WTC11 (cell line): ENCODE measurements around the gene CASP12. TPM values are rescaled to one million over a fixed set of nuclear protein-coding genes. Genes with fewer than 3 reads are reported as not detected.

Experiments
- ATAC-seq: fragments of 200-7000 bp; cut with Tn5 transposase; 2 replicates; pipeline ENCODE4 v1.10.0; 2021; ENCODE audit warnings: mild to moderate bottlenecking, moderate library complexity
- CTCF ChIA-PET: fragments of 300-600 bp; sonication (Branson Sonifier 250); formaldehyde crosslinking; loops from one replicate; lab custom pipeline; 2021; ENCODE audit warnings: antibody characterized with exemption; lab: Charles Lee
- POLR2A ChIA-PET: fragments of 350-600 bp; sonication (Branson Sonifier 250); formaldehyde crosslinking; loops from one replicate; lab custom pipeline; 2021; ENCODE audit warnings: antibody characterized with exemption; lab: Charles Lee
- DNase-seq: peaks from one replicate; pipeline ENCODE4 v3.0.0; 2021; ENCODE audit warnings: low spot score
- H3K27ac Mint-ChIP-seq: 2 replicates; pipeline ENCODE4 v1.8.0; 2021; ENCODE audit warnings: mixed read lengths
- H3K27me3 Mint-ChIP-seq: 2 replicates; pipeline ENCODE4 v1.8.0; 2021; ENCODE audit warnings: low read depth, mild to moderate bottlenecking, moderate library complexity, mixed read lengths
- H3K36me3 Mint-ChIP-seq: 2 replicates; pipeline ENCODE4 v1.8.0; 2021; ENCODE audit warnings: mixed read lengths
- H3K4me1 Mint-ChIP-seq: 2 replicates; pipeline ENCODE4 v1.8.0; 2022; ENCODE audit warnings: mixed read lengths
- H3K4me3 Mint-ChIP-seq: 2 replicates; pipeline ENCODE4 v1.8.0; 2021; ENCODE audit warnings: mild to moderate bottlenecking, moderate library complexity, mixed read lengths
- H3K9me3 Mint-ChIP-seq: 2 replicates; pipeline ENCODE4 v1.8.0; 2021; ENCODE audit warnings: mixed read lengths
- ATF1 ChIP-seq: sonication (generic); formaldehyde crosslinking; IDR thresholded peaks from 2 replicates; pipeline ENCODE4 v1.8.1; 2023; ENCODE audit warnings: mild to moderate bottlenecking, moderate library complexity, missing genetic modification reagents
- ATF2 ChIP-seq: sonication (generic); formaldehyde crosslinking; IDR thresholded peaks from 2 replicates; pipeline ENCODE4 v1.8.1; 2022; ENCODE audit warnings: low read depth, missing genetic modification reagents, borderline replicate concordance
- CTCF ChIP-seq: fragments of 200-600 bp; IDR thresholded peaks from 2 replicates; pipeline ENCODE4 v1.8.0; 2022; ENCODE audit warnings: antibody characterized with exemption
- ELF4 ChIP-seq: sonication (generic); formaldehyde crosslinking; IDR thresholded peaks from 2 replicates; pipeline ENCODE4 v1.8.1; 2022; ENCODE audit warnings: low read depth, mild to moderate bottlenecking, moderate library complexity, missing genetic modification reagents
- ETV6 ChIP-seq: sonication (generic); formaldehyde crosslinking; IDR thresholded peaks from 2 replicates; pipeline ENCODE4 v1.8.1; 2022; ENCODE audit warnings: mild to moderate bottlenecking, missing genetic modification reagents
- FOXK1 ChIP-seq: sonication (generic); formaldehyde crosslinking; IDR thresholded peaks from 2 replicates; pipeline ENCODE4 v1.8.0; 2022; ENCODE audit warnings: mild to moderate bottlenecking, moderate library complexity, missing genetic modification reagents
- FOXP1 ChIP-seq: sonication (generic); formaldehyde crosslinking; IDR thresholded peaks from 2 replicates; pipeline ENCODE4 v1.8.0; 2022; ENCODE audit warnings: missing genetic modification reagents, mild to moderate bottlenecking, moderate library complexity, borderline replicate concordance
- GRHL2 ChIP-seq: fragments of 250-450 bp; sonication (Bioruptor Pico); IDR thresholded peaks from 2 replicates; pipeline ENCODE4 v1.8.0; 2022; ENCODE audit warnings: mild to moderate bottlenecking, moderate library complexity; ENCODE audit not compliant: insufficient replicate concordance, severe bottlenecking
- MXD4 ChIP-seq: fragments of 250-450 bp; sonication (Bioruptor Pico); IDR thresholded peaks from 2 replicates; pipeline ENCODE4 v1.8.0; 2021; ENCODE audit warnings: mild to moderate bottlenecking, moderate library complexity, borderline replicate concordance
- NFATC4 ChIP-seq: fragments of 250-450 bp; sonication (Bioruptor Pico); IDR thresholded peaks from 2 replicates; pipeline ENCODE4 v1.9.0; 2021; ENCODE audit warnings: mild to moderate bottlenecking
- NFE2L1 ChIP-seq: sonication (generic); formaldehyde crosslinking; IDR thresholded peaks from 2 replicates; pipeline ENCODE4 v1.8.1; 2023; ENCODE audit warnings: missing genetic modification reagents
- PRDM15 ChIP-seq: sonication (generic); formaldehyde crosslinking; IDR thresholded peaks from 2 replicates; pipeline ENCODE4 v1.8.0; 2022; ENCODE audit warnings: missing genetic modification reagents
- PRRX2 ChIP-seq: fragments of 250-450 bp; sonication (Bioruptor Pico); IDR thresholded peaks from 2 replicates; pipeline ENCODE4 v1.8.0; 2021; ENCODE audit warnings: mild to moderate bottlenecking
- SMAD4 ChIP-seq: sonication (generic); formaldehyde crosslinking; IDR thresholded peaks from 2 replicates; pipeline ENCODE4 v1.8.0; 2022; ENCODE audit warnings: mild to moderate bottlenecking, missing genetic modification reagents
- total RNA-seq: library from RNA; stranded (reverse); gene quantifications from 3 replicates; pipeline ENCODE4 v1.2.3, GENCODE V29; 2021
- TF ChIP-seq, protein P1 (sequence below): fragments of 250-450 bp; sonication (Bioruptor Pico); IDR thresholded peaks from 2 replicates; pipeline ENCODE4 v2.1.2; 2022; ENCODE audit warnings: mild to moderate bottlenecking, moderate library complexity
- TF ChIP-seq, protein P2 (sequence below): sonication (generic); formaldehyde crosslinking; IDR thresholded peaks from 2 replicates; pipeline ENCODE4 v1.8.0; 2022; ENCODE audit warnings: mild to moderate bottlenecking, missing genetic modification reagents
- TF ChIP-seq, protein P3 (sequence below): sonication (generic); formaldehyde crosslinking; IDR thresholded peaks from 2 replicates; pipeline ENCODE4 v1.8.1; 2022; ENCODE audit warnings: mild to moderate bottlenecking, missing genetic modification reagents, moderate library complexity, borderline replicate concordance
- TF ChIP-seq, protein P4 (sequence below): sonication (generic); formaldehyde crosslinking; IDR thresholded peaks from 2 replicates; pipeline ENCODE4 v1.8.1; 2023; ENCODE audit warnings: mild to moderate bottlenecking, missing genetic modification reagents, moderate library complexity

CASP12 gene
- total RNA-seq, 1 experiment from 2014 or later: not detected

DNA sequence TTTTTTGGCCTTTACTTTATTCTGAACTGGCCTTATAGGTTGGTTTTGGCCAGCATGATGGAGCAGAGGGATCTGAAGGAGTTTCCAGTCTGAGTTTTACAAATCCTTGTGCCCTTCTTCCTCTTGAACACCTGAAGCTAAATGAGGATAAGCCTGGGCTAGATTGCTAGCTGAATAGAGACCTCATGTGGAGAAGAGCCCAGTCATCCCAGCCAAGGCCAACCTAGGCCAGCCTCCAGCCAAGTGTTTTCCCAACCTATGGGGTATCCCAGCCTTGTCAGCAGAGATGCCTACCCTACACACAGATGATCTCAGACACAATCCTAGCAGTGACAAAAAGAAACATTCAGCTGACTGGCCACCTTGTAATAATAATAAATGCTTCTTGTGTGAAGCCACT is 966 bp upstream of the CASP12 start:
- H3K36me3 Mint-ChIP-seq: 0 out of 2 replicates have a peak, but pooled peaks cover 2% of the 10 kb centered on the region
- no peaks in the 10 kb centered on the region for H3K27me3 Mint-ChIP-seq
- POLR2A ChIA-PET: interaction anchor here (0.6 kb wide), 1 partner anchor 553 kb away, joined by 3 read pairs; no protein-coding TSS in a partner anchor
- CTCF ChIA-PET: no interaction called here
- peaks cover 16% of the 10 kb centered on the region for H3K9me3 Mint-ChIP-seq
- DNase-seq: no peak
- no peak overlapping the region for H3K4me3 Mint-ChIP-seq
- TF ChIP-seq SMAD4 (CRISPR knock-in tag) (no peak), PRRX2 (no peak), FOXP1 (no peak), FOXK1 (CRISPR knock-in tag) (no peak)
- TF ChIP-seq, protein P1, sequence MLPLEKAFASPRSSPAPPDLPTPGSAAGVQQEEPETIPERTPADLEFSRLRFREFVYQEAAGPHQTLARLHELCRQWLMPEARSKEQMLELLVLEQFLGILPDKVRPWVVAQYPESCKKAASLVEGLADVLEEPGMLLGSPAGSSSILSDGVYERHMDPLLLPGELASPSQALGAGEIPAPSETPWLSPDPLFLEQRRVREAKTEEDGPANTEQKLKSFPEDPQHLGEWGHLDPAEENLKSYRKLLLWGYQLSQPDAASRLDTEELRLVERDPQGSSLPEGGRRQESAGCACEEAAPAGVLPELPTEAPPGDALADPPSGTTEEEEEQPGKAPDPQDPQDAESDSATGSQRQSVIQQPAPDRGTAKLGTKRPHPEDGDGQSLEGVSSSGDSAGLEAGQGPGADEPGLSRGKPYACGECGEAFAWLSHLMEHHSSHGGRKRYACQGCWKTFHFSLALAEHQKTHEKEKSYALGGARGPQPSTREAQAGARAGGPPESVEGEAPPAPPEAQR (CRISPR knock-in tag): no peak
- TF ChIP-seq, protein P2, sequence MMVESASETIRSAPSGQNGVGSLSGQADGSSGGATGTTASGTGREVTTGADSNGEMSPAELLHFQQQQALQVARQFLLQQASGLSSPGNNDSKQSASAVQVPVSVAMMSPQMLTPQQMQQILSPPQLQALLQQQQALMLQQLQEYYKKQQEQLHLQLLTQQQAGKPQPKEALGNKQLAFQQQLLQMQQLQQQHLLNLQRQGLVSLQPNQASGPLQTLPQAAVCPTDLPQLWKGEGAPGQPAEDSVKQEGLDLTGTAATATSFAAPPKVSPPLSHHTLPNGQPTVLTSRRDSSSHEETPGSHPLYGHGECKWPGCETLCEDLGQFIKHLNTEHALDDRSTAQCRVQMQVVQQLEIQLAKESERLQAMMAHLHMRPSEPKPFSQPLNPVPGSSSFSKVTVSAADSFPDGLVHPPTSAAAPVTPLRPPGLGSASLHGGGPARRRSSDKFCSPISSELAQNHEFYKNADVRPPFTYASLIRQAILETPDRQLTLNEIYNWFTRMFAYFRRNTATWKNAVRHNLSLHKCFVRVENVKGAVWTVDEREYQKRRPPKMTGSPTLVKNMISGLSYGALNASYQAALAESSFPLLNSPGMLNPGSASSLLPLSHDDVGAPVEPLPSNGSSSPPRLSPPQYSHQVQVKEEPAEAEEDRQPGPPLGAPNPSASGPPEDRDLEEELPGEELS (CRISPR knock-in tag): no peak
- TF ChIP-seq, protein P3, sequence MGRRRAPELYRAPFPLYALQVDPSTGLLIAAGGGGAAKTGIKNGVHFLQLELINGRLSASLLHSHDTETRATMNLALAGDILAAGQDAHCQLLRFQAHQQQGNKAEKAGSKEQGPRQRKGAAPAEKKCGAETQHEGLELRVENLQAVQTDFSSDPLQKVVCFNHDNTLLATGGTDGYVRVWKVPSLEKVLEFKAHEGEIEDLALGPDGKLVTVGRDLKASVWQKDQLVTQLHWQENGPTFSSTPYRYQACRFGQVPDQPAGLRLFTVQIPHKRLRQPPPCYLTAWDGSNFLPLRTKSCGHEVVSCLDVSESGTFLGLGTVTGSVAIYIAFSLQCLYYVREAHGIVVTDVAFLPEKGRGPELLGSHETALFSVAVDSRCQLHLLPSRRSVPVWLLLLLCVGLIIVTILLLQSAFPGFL: no peak
- TF ChIP-seq, all 79 proteins: peak for 0
- Mint-ChIP-seq H3K4me1 (peaks cover 31% of the 10 kb centered on the region), H3K27ac (no peak overlapping the region)
- peak; percentile 71 for ATAC-seq

GRCh38 chr11:104898685-104899013 is 389 bp upstream of the CASP12 start:
- H3K4me1 Mint-ChIP-seq: peaks cover 37% of the 10 kb centered on the region
- DNase-seq: no peak
- H3K27ac Mint-ChIP-seq: no peak overlapping the region
- CTCF ChIA-PET: interaction anchor here (1.1 kb wide), 1 partner anchor 25 kb away, joined by 3 read pairs; no protein-coding TSS in a partner anchor
- TF ChIP-seq, protein P4, sequence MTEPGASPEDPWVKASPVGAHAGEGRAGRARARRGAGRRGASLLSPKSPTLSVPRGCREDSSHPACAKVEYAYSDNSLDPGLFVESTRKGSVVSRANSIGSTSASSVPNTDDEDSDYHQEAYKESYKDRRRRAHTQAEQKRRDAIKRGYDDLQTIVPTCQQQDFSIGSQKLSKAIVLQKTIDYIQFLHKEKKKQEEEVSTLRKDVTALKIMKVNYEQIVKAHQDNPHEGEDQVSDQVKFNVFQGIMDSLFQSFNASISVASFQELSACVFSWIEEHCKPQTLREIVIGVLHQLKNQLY: no peak
- no peak for TF ChIP-seq MXD4
- no peak for TF ChIP-seq NFATC4 (CRISPR knock-in tag)
- H3K36me3 Mint-ChIP-seq: 0 out of 2 replicates have a peak, but pooled peaks cover 2% of the 10 kb centered on the region
- H3K4me3 Mint-ChIP-seq: no peak overlapping the region
- ATAC-seq: no peak
- peaks cover 16% of the 10 kb centered on the region for H3K9me3 Mint-ChIP-seq
- no peaks in the 10 kb centered on the region for H3K27me3 Mint-ChIP-seq
- POLR2A ChIA-PET: no interaction called here

DNA sequence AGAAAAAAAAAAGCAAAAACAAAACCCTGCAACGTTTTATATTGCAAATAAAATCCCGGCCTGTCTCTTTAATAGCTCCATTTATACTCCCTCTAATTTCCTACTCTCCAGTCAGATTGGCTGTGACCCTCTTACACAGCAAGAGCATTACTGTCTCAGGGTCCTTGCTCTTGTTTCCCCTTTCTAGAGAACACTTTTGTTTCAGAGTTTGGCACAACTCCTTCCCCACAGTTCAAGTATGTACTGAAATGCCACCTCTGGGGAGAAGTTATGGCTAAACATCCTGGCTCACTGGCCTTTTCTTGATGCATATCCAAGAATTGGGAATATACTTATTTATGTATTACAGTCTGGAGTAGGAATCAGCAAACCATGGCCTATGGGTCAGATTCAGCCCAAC is 2.6 kb downstream of the CASP12 start:
- DNase-seq: no peak
- no peak for TF ChIP-seq ATF2
- no peak for TF ChIP-seq MXD4
- TF ChIP-seq ETV6 (CRISPR knock-in tag): no peak
- TF ChIP-seq, protein P2 (CRISPR knock-in tag): no peak
- no peak for TF ChIP-seq ATF1 (CRISPR knock-in tag)
- TF ChIP-seq GRHL2: no peak
- TF ChIP-seq PRDM15 (CRISPR knock-in tag): no peak
- TF ChIP-seq NFE2L1 (CRISPR knock-in tag): no peak
- TF ChIP-seq ELF4 (CRISPR knock-in tag): no peak
- TF ChIP-seq CTCF: no peak

More for the DNA sequence above, 2.6 kb downstream of the CASP12 start:
- Mint-ChIP-seq H3K36me3 (0 out of 2 replicates have a peak, but pooled peaks cover 2% of the 10 kb centered on the region), H3K27ac (0 out of 2 replicates have a peak overlapping the region, but pooled peaks have one; percentile 48), H3K9me3 (peaks cover 7% of the 10 kb centered on the region), H3K4me3 (no peak overlapping the region), H3K27me3 (no peaks in the 10 kb centered on the region), H3K4me1 (peaks cover 46% of the 10 kb centered on the region)
- ChIA-PET POLR2A (no interaction called here), CTCF (no interaction called here)
- ATAC-seq: no peak
